Trophoblast cell (in vitro differentiated cells and primary cell): ENCODE data around the gene AQP5.

Experiments used
- DNase-seq, 2 donors: peaks; one replicate each; pipeline ENCODE4 v3.0.0-alpha.2; 2016
- H2AFZ ChIP-seq: 2 replicates; pipeline ENCODE4 v1.6.1; 2013; ENCODE audit warnings: low read length, moderate library complexity, mild to moderate bottlenecking; ENCODE audit not compliant: insufficient read depth, poor library complexity
- H2AK5ac ChIP-seq: 2 replicates; pipeline ENCODE4 v1.6.1; 2013; ENCODE audit warnings: mild to moderate bottlenecking, low read length
- H2BK120ac ChIP-seq: 2 replicates; pipeline ENCODE4 v1.6.1; 2013; ENCODE audit warnings: low read length, mild to moderate bottlenecking, moderate library complexity; ENCODE audit not compliant: insufficient read depth, poor library complexity
- H2BK12ac ChIP-seq: 2 replicates; pipeline ENCODE4 v1.6.1; 2013; ENCODE audit warnings: mild to moderate bottlenecking, low read length, moderate library complexity
- H2BK5ac ChIP-seq: 2 replicates; pipeline ENCODE4 v1.6.1; 2013; ENCODE audit warnings: low read length, low read depth, moderate library complexity, mild to moderate bottlenecking; ENCODE audit not compliant: poor library complexity
- H3K14ac ChIP-seq: 2 replicates; pipeline ENCODE4 v1.6.1; 2013; ENCODE audit warnings: mild to moderate bottlenecking, low read length
- H3K18ac ChIP-seq: 2 replicates; pipeline ENCODE4 v1.6.1; 2013; ENCODE audit warnings: mild to moderate bottlenecking, low read length
- H3K23ac ChIP-seq: 2 replicates; pipeline ENCODE4 v1.6.1; 2013; ENCODE audit warnings: low read length
- H3K27ac ChIP-seq: 2 replicates; pipeline ENCODE4 v1.5.1; 2013; ENCODE audit warnings: low read depth, mild to moderate bottlenecking, inconsistent platforms, low read length, moderate library complexity
- H3K27me3 ChIP-seq: 2 replicates; pipeline ENCODE4 v1.6.1; 2013; ENCODE audit warnings: inconsistent platforms, mild to moderate bottlenecking, low read length, moderate library complexity; ENCODE audit not compliant: insufficient read depth
- H3K36me3 ChIP-seq, 2 experiments: 1 replicate in 1 of 2; 2 replicates in 1 of 2; pipeline ENCODE4 v1.6.1; 2013; ENCODE audit warnings: low read length in 2 of 2, mild to moderate bottlenecking in 2 of 2, moderate library complexity in 1 of 2; ENCODE audit not compliant: insufficient read depth in 2 of 2, control insufficient read depth in 1 of 2
- H3K4ac ChIP-seq: 2 replicates; pipeline ENCODE4 v1.6.1; 2013; ENCODE audit warnings: low read depth, mild to moderate bottlenecking, low read length, moderate library complexity
- H3K4me1 ChIP-seq, 2 experiments: 1 replicate in 1 of 2; 2 replicates in 1 of 2; pipeline ENCODE4 v1.6.1; 2013; ENCODE audit warnings: low read length in 2 of 2, mild to moderate bottlenecking in 2 of 2, moderate library complexity in 1 of 2; ENCODE audit not compliant: insufficient read depth in 2 of 2, control insufficient read depth in 1 of 2
- H3K4me2 ChIP-seq: 2 replicates; pipeline ENCODE4 v1.6.1; 2013; ENCODE audit warnings: inconsistent platforms, mild to moderate bottlenecking, low read length, moderate library complexity
- H3K4me3 ChIP-seq: 2 replicates; pipeline ENCODE4 v1.5.1; 2013; ENCODE audit warnings: mild to moderate bottlenecking, low read depth, low read length, inconsistent platforms
- H3K79me1 ChIP-seq: one replicate; pipeline ENCODE4 v1.6.1; 2013; ENCODE audit warnings: low read length
- H3K79me2 ChIP-seq: 2 replicates; pipeline ENCODE4 v1.6.1; 2013; ENCODE audit warnings: low read length, mild to moderate bottlenecking; ENCODE audit not compliant: control insufficient read depth, insufficient read depth, poor library complexity
- H3K9ac ChIP-seq: 2 replicates; pipeline ENCODE4 v1.6.1; 2013; ENCODE audit warnings: mild to moderate bottlenecking, low read length
- H3K9me3 ChIP-seq: 2 replicates; pipeline ENCODE4 v1.6.1; 2013; ENCODE audit warnings: low read depth, mild to moderate bottlenecking, control low read depth, inconsistent platforms, low read length; ENCODE audit not compliant: insufficient read depth
- H4K12ac ChIP-seq: 2 replicates; pipeline ENCODE4 v1.6.1; 2013; ENCODE audit warnings: low read depth, mild to moderate bottlenecking, low read length, moderate library complexity
- H4K8ac ChIP-seq: 2 replicates; pipeline ENCODE4 v1.6.1; 2013; ENCODE audit warnings: low read depth, mild to moderate bottlenecking, low read length, moderate library complexity
- H4K91ac ChIP-seq: one replicate; pipeline ENCODE4 v1.6.1; 2013; ENCODE audit warnings: low read depth, mild to moderate bottlenecking, low read length, moderate library complexity
- WGBS: extraction: QIAGEN DNeasy Blood & Tissue Kit; methylation state at CpG from one replicate; pipeline ENCODE4 v1.1.7; 2013; ENCODE audit warnings: missing lambda C conversion rate; ENCODE audit not compliant: insufficient read length, insufficient coverage; ENCODE audit errors: extremely low coverage; 5-methylcytosine and 5-hydroxymethylcytosine counted together

AQP5 gene

DNA sequence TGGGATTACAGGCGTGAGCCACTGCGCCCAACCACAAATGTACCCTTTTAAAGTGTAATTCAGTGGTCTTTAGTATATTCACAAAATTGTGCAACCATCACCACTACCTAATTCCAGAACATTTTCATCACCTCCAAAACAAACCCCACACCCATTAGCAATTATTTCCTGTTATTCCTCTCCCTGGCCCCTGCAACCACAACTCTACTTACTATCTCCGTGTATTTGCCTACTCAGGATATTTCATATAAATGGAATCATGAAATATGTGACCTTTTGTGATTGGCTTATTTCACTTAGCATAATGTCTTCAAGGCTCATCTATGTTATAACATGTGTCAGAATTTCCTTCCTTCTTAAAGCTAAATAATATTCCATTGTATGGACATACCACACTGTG, 27.2 kb upstream of the AQP5 start:
- H3K4ac ChIP-seq = no peak overlapping the region
- H3K79me1 ChIP-seq = no peaks in the 10 kb centered on the region
- H3K27me3 ChIP-seq = no peaks in the 10 kb centered on the region
- H4K8ac ChIP-seq = no peak overlapping the region
- H2AK5ac ChIP-seq = no peak overlapping the region
- H3K9me3 ChIP-seq = peaks cover 3% of the 10 kb centered on the region
- WGBS = no CpG with 5 or more reads among the region's 3 CpGs
- H3K14ac ChIP-seq = no peak overlapping the region
- no peak overlapping the region for H3K9ac ChIP-seq
- H3K4me2 ChIP-seq = no peak overlapping the region
- H4K91ac ChIP-seq = no peak overlapping the region
- no peak overlapping the region for H2BK120ac ChIP-seq
- H3K4me3 ChIP-seq = no peak overlapping the region
- no peaks in the 10 kb centered on the region for H3K4me1 ChIP-seq
- no peaks in the 10 kb centered on the region for H3K36me3 ChIP-seq
- H3K18ac ChIP-seq = no peak overlapping the region
- H3K79me2 ChIP-seq = no peaks in the 10 kb centered on the region
- no peak overlapping the region for H2BK12ac ChIP-seq
- no peak overlapping the region for H3K27ac ChIP-seq
- H4K12ac ChIP-seq = no peak overlapping the region
- no peak for DNase-seq
- H2AFZ ChIP-seq = no peak overlapping the region
- no peak overlapping the region for H2BK5ac ChIP-seq
- H3K23ac ChIP-seq = no peak overlapping the region

DNA sequence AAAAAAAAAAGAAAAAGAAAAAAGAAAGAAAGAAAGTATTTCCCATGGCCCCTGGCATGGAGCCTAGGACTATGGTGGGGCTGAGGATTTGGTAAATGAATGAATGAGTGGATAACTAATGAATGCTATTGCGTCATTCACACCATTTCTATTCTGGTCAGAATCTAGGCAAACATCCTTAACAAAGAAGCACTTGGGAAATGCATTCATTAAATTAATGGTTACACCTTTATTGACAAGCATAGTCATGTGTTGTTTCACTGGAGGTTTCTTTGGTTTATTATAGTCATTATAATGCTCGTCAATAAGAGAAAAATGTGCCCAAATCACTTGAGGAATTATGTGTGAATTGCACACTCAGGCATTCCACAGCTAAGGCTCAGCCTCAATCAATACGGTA, 24.7 kb upstream of the AQP5 start:
- no peaks in the 10 kb centered on the region for H3K9me3 ChIP-seq
- H2BK5ac ChIP-seq = no peak overlapping the region
- H3K27me3 ChIP-seq = no peaks in the 10 kb centered on the region
- H3K18ac ChIP-seq = no peak overlapping the region
- H3K4me3 ChIP-seq = no peak overlapping the region
- H2BK12ac ChIP-seq = no peak overlapping the region
- no peak overlapping the region for H2BK120ac ChIP-seq
- no peak overlapping the region for H4K8ac ChIP-seq
- H3K79me2 ChIP-seq = no peaks in the 10 kb centered on the region
- H3K9ac ChIP-seq = no peak overlapping the region
- no peaks in the 10 kb centered on the region for H3K4me1 ChIP-seq
- H3K27ac ChIP-seq = no peak overlapping the region
- no peak overlapping the region for H4K12ac ChIP-seq
- no peak overlapping the region for H3K4me2 ChIP-seq
- H2AK5ac ChIP-seq = no peak overlapping the region
- no peaks in the 10 kb centered on the region for H3K79me1 ChIP-seq
- no peak overlapping the region for H4K91ac ChIP-seq
- H3K23ac ChIP-seq = no peak overlapping the region
- H3K14ac ChIP-seq = no peak overlapping the region
- H3K4ac ChIP-seq = no peak overlapping the region
- WGBS = no CpG with 5 or more reads among the region's 3 CpGs
- H2AFZ ChIP-seq = no peak overlapping the region
- no peak for DNase-seq
- no peaks in the 10 kb centered on the region for H3K36me3 ChIP-seq

GRCh38 chr12:49937639-49938300, 23.9 kb upstream of the AQP5 start:
- no peaks in the 10 kb centered on the region for H3K4me1 ChIP-seq
- H2BK120ac ChIP-seq = no peak overlapping the region
- H2AK5ac ChIP-seq = no peak overlapping the region
- H3K27me3 ChIP-seq = no peaks in the 10 kb centered on the region
- no peak overlapping the region for H3K9ac ChIP-seq
- no peaks in the 10 kb centered on the region for H3K36me3 ChIP-seq
- no peaks in the 10 kb centered on the region for H3K79me2 ChIP-seq
- H2BK5ac ChIP-seq = no peak overlapping the region
- H3K27ac ChIP-seq = no peak overlapping the region
- H3K18ac ChIP-seq = no peak overlapping the region
- H2BK12ac ChIP-seq = no peak overlapping the region
- H4K12ac ChIP-seq = no peak overlapping the region
- no peak overlapping the region for H3K23ac ChIP-seq
- H2AFZ ChIP-seq = no peak overlapping the region
- H3K9me3 ChIP-seq = no peaks in the 10 kb centered on the region
- no peak overlapping the region for H3K4me3 ChIP-seq
- no peak overlapping the region for H4K8ac ChIP-seq
- H3K14ac ChIP-seq = no peak overlapping the region
- no peak for DNase-seq
- H4K91ac ChIP-seq = no peak overlapping the region
- H3K4ac ChIP-seq = no peak overlapping the region
- no CpG with 5 or more reads among the region's 8 CpGs for WGBS
- no peaks in the 10 kb centered on the region for H3K79me1 ChIP-seq
- H3K4me2 ChIP-seq = no peak overlapping the region

- no peaks in the 10 kb centered on the region for H3K4me1 ChIP-seq
- no peak overlapping the region for H2BK120ac ChIP-seq
- no peak overlapping the region for H4K91ac ChIP-seq
- no peak overlapping the region for H3K14ac ChIP-seq
- no peak overlapping the region for H2BK5ac ChIP-seq
- H3K4me2 ChIP-seq = no peak overlapping the region
- H2AFZ ChIP-seq = no peak overlapping the region
- no peak overlapping the region for H3K4me3 ChIP-seq
- H3K27me3 ChIP-seq = no peaks in the 10 kb centered on the region
- H3K79me1 ChIP-seq = no peaks in the 10 kb centered on the region
- H3K4ac ChIP-seq = no peak overlapping the region
- H4K12ac ChIP-seq = no peak overlapping the region
- H3K9me3 ChIP-seq = no peaks in the 10 kb centered on the region
- H3K23ac ChIP-seq = no peak overlapping the region
- no peak overlapping the region for H3K9ac ChIP-seq
- no peaks in the 10 kb centered on the region for H3K36me3 ChIP-seq
- no peak overlapping the region for H3K18ac ChIP-seq
- no peak overlapping the region for H3K27ac ChIP-seq
- DNase-seq = no peak
- no peak overlapping the region for H4K8ac ChIP-seq
- no peaks in the 10 kb centered on the region for H3K79me2 ChIP-seq
- no peak overlapping the region for H2AK5ac ChIP-seq
- H2BK12ac ChIP-seq = no peak overlapping the region
Measured at GRCh38 chr12:49939307-49939706, 22.4 kb upstream of the AQP5 start.
